ENCODE results near the gene TAGLN2.

The TAGLN2 gene

DNA sequence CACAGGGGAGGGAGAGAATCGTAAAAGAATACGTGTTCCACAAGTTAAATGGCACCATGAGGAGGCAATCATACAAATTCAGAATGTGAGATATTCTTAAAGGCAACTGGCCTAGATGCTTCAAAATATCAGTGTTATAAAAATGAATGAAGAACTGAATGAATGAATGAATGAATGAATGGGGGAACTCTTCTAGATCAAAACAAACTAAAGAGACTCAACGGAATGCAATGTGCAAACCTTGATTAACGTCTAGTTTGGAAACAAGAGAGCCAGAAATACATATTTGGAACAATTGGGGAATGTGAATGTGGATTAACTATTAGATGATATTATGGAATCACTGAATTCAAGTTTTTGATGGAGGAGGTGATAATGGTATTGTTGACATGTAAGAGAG, 42.2 kb downstream of the TAGLN2 start:
- TF ChIP-seq, protein P1, sequence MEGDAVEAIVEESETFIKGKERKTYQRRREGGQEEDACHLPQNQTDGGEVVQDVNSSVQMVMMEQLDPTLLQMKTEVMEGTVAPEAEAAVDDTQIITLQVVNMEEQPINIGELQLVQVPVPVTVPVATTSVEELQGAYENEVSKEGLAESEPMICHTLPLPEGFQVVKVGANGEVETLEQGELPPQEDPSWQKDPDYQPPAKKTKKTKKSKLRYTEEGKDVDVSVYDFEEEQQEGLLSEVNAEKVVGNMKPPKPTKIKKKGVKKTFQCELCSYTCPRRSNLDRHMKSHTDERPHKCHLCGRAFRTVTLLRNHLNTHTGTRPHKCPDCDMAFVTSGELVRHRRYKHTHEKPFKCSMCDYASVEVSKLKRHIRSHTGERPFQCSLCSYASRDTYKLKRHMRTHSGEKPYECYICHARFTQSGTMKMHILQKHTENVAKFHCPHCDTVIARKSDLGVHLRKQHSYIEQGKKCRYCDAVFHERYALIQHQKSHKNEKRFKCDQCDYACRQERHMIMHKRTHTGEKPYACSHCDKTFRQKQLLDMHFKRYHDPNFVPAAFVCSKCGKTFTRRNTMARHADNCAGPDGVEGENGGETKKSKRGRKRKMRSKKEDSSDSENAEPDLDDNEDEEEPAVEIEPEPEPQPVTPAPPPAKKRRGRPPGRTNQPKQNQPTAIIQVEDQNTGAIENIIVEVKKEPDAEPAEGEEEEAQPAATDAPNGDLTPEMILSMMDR (IDR thresholded peaks at IDR 0.05; ENCODE audit: extremely low read depth, missing control alignments), result no peak
- DNase-seq (ENCODE audit: low spot score), result no peak

DNA sequence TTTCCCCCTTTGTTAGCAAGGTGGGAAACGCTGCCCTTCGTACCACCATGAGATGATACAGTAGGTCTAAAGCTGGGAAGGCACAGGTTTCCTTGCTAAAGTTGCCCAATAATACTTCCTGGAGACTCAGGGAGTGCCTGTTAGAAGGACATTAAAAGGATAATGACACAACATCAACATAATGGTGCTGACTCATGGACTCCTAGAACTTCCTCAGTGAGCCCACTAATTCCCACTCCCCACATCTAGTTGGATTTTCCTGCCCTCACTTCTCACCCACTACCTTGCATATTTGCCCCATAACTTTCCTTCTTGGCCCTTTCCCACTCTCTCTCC, 42.8 kb downstream of the TAGLN2 start:
- TF ChIP-seq, protein P1 (IDR thresholded peaks at IDR 0.05; ENCODE audit: extremely low read depth, missing control alignments), result no peak
- no peak for DNase-seq (ENCODE audit: low spot score)

DNA sequence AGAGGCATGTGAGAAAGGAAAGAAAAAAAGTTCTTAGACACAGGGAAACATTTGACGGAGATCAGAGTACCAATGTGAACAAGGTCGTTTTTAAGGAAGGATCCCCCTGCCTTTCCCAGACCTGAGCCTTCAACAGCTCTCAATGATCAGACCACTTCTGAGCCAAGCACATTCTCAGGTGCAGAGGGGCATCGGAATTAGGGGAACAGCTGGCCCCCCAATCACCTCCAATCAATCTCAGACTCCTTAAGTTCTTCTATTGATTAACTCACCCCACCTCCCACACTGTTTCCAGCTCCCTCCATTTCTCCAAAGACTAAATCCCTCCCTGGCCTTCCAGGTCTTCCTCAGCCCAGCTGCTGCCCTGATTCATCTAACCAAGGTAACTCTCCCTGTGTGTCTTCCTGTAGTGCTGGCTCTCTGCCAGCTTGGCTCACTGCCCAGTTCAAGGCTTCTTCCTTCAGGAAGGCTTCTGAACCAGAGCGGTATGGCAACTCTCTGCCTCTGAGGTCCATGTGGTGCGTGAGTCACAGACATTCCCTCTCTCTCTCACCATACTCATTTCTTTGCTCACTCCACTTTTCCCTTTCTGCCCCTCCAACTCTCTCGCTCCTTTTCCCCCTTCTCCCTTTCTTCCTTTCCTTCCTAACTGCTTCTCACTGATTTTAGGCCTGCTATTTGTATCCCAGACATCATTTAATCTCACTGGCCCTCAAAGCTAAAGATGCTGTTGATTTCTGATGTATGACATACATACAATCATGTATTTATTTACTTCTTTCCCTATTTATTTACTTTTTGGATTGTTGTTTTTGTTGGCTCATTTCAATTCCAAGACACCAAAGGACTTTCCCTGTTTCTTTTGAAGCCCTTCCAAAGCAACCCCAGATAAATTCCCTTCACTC, 43.4 kb downstream of the TAGLN2 start:
- TF ChIP-seq, protein P1 (IDR thresholded peaks at IDR 0.05; ENCODE audit: extremely low read depth, missing control alignments), result no peak
- no peak for DNase-seq (ENCODE audit: low spot score)

DNA sequence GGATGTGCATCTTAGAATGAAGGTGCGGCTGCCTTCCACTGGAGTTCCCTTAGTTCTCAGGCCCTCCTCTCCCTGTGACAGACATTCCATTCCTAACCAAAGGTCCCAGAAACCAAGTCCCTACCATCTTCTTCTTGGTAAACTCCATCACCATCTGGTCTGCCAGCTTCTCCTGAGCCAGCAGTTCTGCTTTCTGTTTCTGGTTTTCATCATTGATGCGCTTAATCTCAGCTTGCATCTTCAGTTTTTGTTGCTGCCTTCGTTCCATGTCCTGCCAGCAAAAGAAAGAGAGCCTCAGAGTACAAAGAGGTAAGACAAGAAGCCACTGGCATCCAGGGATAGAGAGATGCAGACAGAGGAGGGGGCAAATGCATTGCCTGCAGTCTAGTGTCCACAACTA, 44.9 kb downstream of the TAGLN2 start:
- no peak for DNase-seq (ENCODE audit: low spot score)
- TF ChIP-seq, protein P1 (IDR thresholded peaks at IDR 0.05; ENCODE audit: extremely low read depth, missing control alignments), result no peak

DNA sequence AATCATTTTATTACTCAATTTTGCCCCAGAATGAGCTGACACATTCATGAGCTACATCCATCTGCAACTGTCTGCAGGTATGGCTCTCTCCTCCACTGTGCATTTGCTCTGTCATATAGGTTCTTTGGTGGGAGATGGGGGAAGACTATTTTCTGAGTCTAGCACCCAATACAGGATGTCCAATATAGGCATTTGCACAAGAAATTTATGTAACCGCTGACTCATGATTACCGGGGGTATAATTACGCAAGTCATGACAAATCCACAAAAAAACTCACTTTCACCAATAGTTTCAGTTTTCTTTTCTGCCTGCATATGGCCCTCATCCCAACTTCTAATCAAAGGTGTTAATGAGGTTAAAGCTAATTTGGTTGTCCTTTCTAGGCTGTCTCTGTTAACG, 45.3 kb downstream of the TAGLN2 start:
- DNase-seq (ENCODE audit: low spot score), result no peak
- TF ChIP-seq, protein P1 (IDR thresholded peaks at IDR 0.05; ENCODE audit: extremely low read depth, missing control alignments), result no peak

DNA sequence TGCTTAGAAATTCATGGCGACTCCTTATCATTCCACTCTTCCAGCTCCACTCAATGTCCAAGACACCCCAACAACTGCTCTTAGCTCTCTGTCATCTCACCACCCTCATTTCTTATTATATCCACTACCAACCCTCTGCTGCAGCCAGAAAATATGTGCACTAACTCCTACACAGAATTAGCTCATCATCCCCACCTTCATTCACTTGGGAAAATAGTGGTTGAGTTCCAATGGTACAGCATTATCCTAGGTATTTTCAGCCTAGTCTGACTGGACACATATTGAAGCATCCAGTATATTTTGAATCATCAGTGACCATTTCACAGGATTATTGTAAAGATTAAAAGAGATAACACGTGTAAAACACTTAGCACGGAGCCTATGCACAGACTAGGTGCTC, 46.2 kb downstream of the TAGLN2 start:
- TF ChIP-seq, protein P1 (IDR thresholded peaks at IDR 0.05; ENCODE audit: extremely low read depth, missing control alignments), result no peak
- DNase-seq (ENCODE audit: low spot score), result no peak

DNA sequence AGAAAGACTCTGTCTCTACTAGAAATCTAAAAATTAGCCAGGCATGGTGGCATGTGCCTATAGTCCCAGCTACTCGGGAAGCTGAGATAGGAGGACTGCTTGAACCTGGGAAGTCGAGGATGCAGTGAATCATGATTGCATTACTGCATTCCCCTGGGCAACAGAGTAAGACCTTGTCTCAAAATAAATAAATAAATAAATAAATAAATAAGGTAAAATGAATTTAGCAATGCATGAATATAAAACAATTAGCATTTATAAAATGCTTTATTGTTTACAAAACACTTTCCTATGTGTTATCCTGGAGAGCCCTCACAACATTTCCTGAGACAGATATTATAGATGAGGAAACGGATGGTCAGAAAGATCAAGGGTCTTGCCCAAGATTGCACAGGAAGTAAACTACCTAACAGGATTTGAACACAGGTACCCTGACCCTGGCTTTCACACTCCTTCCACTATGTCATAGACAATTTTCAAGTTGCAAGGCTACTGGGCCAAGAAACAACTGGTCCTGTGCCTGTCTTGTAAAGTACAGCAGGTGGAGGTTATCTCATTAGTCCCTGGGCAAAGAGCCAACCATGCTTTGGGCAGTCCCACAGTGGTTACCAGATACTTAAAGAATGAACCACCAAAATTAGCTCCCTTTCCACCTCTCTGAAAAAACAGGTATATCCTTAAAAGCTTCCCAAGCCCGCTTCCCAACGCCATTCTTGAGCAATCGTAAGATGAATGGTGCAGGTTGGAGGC, 47.4 kb downstream of the TAGLN2 start:
- TF ChIP-seq, protein P1 (IDR thresholded peaks at IDR 0.05; ENCODE audit: extremely low read depth, missing control alignments), result no peak

More for the DNA sequence above, 47.4 kb downstream of the TAGLN2 start:
- DNase-seq (ENCODE audit: low spot score), result no peak
